Stimulated activated CD8-positive, alpha-beta memory T cell treated with anti-CD3 and anti-CD28 coated beads, Interleukin-12 subunit alpha, Interleukin-12 subunit beta, amount 100 ng/mL, for 4 hours (primary cell): ENCODE data around the gene CCSAP.
A peak's percentile ranks its signal among the peaks of the same experiment; 100 is the strongest.

Source experiments
- DNase-seq: peaks from one replicate; pipeline ENCODE4 v3.0.0-alpha.2; 2020; ENCODE audit warnings: low read depth

The CCSAP gene

DNA sequence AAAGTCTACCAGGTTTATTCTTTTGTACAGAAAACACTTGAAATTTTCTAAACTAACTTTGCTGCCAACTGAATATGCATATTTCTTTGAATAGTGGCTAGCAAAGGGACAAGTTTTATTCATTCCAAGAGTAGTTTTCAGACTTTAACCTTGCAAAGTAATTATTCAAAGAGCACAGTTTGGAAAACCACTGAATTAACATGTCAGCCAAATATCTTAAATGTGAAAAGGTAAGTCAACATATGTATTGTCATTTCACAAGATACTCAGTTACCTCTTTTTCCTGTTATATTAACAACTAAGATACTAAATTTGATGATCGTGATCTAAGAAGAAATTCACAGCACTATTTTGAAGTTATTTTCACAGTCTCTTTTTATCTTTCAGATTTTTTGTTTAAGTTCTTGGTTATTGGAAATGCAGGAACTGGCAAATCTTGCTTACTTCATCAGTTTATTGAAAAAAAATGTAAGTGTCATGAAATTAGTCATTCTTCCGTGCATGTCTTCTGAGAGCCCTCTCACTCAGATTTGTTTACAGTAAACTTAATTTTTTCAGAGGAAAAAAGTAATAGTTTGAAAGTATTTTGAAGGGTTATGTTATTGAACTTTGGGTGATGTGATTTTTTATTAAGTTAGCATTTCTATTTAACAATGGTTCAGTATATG, 56.6 kb downstream of the CCSAP start:
- no peak for DNase-seq

DNA sequence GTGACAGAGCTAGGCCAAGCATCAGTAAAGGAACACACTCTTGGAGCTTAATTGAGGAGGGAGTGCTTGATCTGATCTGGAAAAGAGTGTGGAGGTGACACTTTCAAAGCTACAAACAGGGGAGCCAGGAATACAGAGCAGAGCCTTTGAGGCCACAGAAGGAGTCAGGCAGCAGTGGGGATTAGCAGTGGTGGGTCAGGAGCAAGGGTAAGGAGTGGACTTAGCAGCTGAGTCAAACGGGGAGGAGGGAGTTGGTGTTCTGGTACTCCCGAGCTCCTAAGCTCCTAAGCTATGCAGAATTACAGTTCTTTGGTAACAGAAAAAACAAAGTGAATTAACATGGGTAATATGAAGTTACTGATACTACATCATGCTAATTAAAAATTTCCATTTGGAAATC, 57.4 kb downstream of the CCSAP start:
- DNase-seq = no peak

- no peak for DNase-seq
These were observed 58.0 kb downstream of the CCSAP start for GRCh38 chr1:229284887-229285286.

GRCh38 chr1:229283183-229283611, 59.6 kb downstream of the CCSAP start:
- DNase-seq = no peak

DNA sequence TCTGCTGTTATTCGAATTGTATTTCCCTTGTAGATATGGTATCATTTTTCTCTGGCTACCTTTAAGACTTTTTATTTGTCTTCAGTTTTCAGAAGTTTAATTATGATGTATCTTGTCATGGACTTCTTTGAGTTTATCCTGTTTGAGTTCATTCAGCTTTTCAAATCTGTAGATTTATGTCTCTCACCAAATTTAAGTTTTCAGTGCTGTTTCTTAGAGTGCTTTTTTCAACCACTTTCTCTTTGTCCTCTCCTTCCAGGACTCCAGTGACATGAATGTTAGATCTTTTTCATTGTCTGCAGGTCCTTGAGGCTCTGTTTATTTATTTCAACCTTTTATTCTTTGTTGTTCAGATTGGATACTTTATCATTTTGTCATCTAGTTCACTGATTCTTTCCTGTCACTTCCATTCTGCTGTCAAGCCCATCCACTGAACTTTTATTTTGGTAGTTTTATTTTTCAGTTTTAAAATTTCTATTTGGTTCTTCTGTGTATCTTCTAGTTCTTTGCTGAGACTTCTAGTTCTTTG, 60.5 kb downstream of the CCSAP start:
- DNase-seq = no peak

GRCh38 chr1:229281339-229281926, 61.4 kb downstream of the CCSAP start:
- no peak for DNase-seq

DNA sequence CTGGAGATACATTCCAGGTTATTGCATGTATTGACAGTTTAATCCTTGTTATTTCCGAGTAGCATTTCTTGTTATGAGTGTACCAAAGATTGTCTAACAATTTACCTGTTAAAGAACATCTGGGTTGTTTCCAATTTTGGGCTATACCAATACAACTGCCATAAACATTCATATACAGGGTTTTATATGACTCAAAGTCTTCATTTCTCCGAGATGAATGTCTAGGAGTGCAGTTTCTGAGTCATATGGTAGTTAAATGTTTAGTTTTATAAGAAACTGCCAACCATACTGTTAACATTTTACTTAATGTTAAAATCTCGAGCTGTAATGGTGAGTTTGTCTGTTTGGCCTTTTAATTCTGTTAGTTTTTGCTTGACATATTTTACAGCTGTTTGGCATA, 61.9 kb downstream of the CCSAP start:
- no peak for DNase-seq

DNA sequence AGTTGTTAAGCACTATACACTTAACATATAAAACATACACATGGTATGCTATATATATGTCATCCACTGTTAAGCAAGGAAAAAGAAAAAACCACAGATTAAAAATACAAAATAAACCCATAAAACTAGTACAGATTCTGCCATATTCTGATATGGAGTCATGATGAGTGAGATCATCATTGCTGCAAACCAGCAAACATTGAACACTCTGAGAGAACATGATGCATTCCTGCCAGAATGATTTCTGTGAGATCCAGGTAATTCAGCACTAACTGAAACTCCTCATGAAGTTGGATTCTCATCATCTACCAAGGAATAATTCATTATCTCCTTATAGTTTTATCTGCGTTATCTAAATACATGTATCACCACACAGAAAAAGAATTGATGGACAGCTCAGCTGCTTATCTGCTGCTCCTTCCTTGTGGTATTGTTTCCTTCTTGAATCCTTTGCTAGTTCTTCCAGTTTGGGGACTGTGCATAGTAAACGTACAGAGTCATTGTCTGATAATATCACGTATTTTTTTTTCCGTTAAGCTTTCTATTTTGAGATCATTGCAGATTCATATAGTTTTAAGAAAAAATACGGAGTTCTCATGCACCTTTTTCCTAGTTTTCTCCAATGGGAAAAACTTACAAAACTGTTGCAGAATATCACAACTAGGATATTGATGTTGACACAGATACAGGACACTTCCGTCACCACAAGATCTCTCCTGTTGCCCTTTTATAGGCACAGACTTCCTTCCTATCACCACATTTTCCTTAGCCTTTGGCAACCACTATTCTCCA, 62.6 kb downstream of the CCSAP start:
- no peak for DNase-seq

DNA sequence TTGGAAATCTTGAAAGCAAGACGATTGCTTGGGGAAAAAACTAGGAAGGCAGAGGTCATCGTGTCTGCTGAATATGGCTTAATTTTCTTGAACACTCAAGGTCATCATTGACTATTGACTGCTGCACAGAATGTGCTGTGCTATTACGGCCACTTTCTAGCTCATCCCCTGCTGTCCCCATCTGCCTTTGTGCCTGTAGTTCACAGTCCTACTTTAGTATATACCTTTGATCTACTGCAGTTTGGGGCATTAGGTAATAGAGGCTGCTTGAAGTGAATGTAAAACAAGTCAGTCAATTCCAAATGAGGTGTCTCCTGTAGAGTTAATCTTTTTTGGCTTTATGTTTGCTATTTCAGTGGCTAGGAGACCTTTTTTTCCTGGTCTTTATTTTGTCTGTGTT, 63.6 kb downstream of the CCSAP start:
- DNase-seq = no peak

DNA sequence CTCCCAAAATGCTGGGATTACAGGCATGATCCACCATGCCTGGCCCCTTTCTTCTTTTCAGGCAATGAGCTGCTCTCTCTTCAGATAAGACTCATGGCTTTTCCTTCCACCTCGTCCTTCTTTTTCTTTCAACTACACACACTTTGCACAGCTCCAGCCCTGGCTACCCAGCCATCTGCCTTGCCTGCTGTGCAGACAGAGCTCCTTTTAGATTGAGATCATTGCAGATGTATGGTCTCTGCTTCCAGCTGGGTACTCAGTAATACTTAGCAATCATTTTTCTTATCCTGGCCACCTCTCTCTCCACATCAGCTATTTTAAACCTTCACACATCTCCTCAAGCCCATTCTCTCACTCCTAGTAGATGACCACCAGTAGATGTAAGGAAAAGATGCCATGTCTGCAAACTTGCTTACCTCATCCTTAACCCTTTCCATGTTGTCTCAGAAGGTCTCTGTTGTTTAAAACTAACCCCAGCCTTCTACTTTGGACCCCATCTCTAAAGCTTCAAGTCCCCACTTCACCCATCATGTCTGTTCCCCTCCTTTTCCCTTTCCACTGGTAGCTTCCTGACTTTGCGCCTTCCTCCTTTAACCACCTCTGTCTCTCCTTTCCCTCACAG, 64.6 kb downstream of the CCSAP start:
- DNase-seq = no peak

DNA sequence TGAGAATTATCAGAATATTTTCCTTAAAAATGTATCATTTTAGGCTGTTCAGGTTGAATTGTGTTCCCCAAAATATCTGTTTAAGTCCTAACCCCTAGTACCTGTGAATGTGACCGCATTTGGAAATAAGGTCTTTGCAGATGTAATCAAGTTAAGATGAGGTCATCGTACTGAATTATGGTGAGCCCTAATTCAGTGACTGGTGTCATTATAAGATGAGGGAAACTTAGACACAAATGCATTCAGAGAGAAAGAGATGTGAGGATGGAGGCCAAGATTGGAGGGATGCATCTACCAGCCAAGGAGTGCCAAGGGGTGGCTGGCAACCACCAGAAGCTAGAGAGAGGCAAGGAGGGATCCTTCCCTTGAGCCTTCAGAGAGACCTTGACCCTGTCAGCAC, 67.8 kb downstream of the CCSAP start:
- no peak for DNase-seq

DNA sequence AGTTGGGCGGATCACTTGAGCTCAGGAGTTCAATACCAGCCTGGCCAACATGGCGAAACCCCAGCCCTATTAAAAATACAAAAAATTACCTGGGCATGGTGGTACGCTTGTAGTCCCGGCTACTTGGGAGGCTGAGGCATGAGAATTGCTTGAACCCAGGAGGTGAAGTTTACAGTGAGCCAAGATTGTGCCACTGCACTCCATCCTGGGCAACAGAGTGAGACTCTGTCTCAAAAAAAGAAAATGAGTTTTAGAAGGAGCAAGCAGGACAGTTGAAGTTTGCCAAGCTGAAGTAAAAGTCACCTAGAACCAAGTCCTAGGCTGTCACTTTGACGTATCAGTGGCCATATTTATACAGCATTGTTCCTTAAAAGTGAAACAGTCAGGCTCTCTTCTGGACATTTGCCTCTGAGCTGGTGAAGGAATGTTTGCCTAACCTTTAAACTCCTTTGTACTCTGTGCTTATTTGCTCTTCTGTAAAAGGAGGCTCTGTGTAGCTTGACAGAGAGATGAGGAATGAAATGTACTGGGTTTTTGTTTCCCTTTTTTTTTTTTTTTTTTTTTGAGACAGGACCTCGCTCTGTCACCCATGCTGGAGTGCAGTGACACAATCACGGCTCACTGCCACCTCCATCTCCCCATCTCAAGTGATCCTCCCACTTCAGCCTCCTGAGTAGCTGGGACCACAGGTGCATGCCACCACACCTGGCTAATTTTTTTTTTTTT, 69.2 kb downstream of the CCSAP start:
- DNase-seq = no peak

DNA sequence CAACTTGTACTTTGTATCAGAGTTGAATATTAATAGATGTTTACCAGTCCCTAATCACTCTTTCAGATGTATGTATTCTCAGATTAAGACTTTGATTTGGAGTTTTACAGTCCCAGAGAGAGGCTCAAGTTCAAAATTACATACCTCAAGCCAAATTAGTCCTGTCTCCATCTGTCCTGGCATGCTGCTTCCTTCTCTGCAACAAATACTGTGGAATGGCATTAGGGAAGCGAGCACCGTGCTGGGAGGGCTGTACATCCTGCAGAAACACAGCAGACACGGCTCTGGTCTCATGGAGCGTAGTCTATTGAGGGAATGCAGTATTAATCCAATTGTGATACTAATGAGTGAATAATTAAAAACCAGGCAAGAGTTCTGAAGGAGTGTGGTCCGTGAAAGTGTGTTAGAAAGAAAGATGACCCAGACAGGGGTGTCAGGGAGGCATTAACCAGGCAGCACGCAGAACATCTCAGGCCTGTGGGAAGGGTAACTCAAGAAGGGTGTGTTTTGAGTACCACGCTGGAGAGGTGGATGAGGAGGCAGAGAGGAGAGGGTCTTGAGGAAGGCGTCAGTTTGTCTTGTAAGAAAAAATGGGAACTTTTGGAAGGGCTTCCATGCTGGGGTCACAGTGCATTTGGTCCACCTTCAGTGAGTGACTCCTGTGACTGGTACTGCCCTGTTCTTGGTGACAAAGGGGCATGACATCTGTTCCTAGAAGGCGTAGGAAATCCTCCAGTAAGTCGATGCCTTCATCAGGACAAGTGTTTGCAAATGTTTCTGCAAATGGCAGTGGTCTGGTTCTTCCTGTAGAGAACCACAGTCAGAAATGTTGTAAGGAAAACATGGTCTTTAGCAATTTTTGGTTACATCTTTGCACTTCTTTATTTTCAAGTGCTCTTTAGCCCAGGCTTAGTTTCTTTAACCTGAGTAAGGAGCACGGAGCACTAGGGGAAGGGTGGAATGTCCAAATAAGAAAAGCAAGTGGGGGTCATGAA, 70.4 kb downstream of the CCSAP start:
- no peak for DNase-seq

DNA sequence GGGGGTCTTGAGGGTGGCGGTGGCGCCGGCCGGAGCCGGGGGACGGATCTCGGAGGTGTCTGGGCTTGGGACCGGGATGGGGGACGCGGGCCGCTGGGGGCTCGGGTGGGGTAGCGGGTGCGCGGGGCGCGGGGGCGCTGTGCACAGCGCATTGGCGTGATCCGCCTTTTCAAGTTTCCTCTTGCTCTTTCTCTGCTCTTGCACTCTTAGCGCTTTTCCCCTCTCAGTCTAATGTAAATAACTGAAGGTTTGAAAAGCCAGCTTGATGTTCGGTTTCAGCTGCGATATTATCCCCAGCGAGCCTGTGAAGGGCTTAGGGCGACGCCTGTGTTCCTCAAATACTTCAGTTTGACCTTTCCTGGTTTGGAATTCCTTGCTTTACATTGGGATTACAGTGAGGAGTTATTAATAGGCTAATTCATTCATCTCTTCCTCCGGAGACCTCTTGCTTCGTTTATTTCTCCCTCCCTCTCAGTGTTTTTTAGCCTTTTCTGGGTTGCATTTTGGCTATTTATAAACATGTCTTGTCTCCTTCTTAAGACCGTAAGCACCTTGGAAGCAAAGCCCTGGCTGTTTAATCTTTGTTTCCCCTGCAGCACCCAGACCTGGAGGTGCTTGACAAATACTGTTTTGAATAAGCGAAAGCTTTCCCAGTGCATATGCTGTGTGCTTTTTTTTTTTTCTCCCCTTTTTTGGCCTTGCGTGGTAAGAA, 71.2 kb downstream of the CCSAP start:
- DNase-seq = peak; percentile 41
